ENCODE results near the gene ACTN4.

ACTN4 gene

DNA sequence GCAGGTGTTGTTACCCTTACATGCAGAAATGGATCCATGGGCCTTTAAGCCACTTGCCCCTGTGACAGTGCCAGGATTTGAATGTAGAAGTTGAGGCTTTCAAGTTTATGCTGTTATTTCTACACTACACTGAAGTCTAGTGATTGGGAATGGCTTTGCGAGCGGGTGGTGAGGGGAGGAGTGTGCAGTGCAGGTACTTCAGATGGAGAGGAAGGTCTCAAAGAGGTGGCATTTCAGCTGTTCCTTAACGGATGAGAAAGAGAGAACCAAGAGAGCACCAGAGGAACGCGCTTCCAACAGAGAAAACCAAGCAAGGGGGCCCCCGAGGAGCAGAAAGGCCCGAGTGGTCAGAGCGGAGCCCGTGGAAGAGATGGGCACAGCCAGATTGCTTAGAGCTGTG is 13.3 kb downstream of the ACTN4 start:
- no peak for DNase-seq (ENCODE audit: low read depth in 3 of 3, low spot score in 1 of 3)

DNA sequence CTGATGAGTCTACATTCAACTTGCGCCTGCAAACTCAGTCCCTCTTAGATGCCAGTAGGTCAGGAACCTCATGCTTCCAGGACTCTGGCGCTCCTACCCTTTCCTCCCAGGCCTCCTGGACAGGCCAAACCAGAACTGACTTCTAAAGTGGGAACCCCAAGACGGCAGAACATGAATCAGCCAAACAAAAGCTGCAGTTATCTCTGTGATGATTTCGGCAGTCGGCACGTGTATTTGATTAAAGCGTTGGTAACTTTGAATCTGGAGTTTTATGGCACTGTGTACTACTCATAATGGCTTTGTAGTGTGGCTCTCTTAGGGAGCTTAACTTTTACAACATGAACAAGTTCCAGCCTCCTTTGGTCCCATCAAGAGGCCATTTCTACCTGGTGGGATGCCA is 13.7 kb downstream of the ACTN4 start:
- DNase-seq (ENCODE audit: low read depth in 3 of 3, low spot score in 1 of 3), result no peak

DNA sequence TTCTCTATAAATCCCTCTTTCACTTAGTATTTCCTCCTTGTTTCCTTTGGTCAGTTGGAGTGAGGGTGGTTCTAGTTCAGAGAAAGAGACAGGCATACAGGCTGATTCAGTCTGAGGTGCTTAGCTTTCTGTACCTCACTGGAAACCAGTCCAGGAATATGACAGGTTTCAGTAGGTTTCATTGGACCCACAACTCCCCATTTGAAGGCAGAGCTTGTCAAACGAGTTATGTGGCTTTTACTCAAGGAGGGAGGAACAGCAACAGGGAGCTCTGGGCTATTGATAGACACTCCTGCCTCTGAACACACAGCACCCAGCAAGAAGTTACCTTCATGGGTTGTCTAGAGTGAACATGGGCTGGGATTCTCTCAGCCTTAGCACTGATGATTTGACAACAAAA is 14.5 kb downstream of the ACTN4 start:
- DNase-seq (ENCODE audit: low read depth in 3 of 3, low spot score in 1 of 3), result no peak

DNA sequence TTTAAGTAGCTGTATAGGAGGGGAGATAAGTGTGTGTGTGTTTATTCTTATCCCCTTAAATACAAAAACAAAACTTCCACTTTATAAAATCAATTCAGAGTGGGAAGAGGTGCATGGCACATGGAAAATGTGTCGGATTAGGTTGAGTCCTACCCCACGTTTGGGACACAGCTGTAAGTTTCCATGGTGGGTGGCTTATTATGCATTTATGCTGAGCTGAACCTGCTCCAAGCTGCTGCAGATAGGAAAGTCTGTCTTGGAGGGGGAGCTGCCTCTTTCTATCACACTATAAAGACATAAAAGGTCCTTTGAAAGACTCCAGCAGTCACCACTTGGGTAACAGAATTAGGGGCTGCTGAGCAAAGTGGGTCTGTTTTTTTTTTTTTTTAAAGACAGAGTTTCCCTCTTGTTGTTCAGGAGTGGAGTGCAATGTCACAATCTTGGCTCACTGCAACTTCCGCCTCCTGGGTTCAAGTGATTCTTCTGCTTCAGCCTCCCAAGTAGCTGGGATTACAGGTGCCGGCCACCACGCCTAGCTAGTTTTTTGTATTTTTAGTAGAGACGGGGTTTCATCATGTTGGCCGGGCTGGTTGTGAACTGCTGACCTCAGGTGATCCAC is 15.2 kb downstream of the ACTN4 start:
- DNase-seq (ENCODE audit: low read depth in 3 of 3, low spot score in 1 of 3), result no peak

DNA sequence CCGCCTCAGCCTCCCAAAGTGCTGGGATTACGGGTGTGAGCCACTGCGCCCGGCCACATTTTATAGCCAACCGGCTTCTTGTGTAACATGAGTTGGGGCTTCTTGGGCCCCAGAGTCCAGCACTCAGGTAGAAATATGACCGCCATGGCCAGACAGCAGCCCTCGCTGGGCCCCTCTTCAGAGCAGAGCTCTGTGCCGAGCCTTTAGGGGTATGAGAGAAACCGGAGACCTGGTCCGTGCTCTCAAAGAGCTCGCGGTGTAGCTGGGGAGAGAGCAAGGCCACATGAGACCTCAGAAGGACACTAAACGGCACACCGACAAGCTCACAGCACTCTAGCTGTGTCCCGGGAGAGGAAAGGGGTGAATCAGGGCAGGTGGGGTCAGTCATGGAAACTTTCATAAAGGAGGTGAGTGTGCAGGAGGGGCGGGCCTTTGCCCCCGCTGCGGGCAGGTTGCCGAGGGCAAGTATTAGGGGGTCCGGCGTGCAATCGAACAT is 15.8 kb downstream of the ACTN4 start:
- DNase-seq (ENCODE audit: low read depth in 3 of 3, low spot score in 1 of 3), result no peak

DNA sequence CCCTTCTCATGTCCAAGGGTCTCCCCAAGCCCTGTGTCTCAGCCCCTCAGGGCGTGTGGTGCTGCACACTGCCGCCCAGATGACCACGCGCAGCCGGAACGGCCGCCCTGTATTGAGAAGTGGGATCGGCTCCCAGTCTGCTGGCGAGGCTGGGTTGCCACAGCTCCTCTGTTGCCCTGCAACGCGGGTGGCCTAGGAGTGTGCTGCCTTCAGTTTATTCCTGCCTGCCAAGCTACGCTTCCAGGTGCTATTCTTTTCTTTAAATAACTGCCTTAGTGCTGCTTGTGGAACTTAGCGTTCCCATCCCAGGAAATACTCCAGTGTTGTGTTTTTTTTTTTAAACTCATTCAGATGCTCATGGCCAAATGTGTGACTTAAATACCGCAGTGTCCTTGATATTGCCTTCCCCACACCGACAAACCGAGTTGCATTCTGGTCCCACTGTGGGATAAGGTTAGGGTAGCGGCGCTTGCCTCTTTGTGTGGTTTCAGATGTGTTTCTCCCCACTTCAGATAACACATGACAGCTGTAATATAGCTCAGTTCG is 16.6 kb downstream of the ACTN4 start:
- DNase-seq (ENCODE audit: low read depth in 3 of 3, low spot score in 1 of 3), result no peak

DNA sequence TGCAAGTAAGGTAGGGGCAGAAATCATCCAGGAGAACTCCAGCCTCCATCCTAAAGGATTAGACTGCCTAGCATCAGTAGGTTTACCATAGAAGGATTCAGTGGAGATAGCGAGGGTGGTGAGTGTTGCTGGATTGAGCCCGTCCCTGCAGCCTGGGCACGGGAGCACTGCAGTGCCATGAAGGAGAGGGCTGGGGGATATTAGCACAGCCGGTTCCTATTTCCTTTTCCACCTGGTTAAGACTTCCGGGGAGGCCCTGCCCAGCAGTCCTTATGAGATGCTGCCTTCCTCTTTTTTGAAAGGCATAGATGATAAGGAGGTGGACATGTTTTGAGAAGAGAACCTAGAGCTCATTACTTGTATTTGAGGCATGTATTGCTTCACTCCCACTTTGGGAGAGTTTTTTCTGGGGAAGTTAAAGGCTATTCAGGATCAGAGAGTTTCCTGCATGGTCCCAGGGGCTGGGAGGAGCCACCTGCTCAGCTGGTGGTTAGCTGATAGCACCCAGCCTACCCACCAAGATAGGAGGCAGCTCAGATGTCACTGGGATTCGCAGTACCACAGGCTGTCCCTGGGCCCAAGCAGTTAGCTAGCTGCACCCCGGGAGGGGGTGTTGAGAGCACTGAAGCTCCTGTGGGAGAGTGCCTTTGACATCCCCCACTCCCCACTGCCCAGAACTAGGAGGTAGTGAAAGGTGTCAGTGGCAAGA is 17.2 kb downstream of the ACTN4 start:
- no peak for DNase-seq (ENCODE audit: low read depth in 3 of 3, low spot score in 1 of 3)

DNA sequence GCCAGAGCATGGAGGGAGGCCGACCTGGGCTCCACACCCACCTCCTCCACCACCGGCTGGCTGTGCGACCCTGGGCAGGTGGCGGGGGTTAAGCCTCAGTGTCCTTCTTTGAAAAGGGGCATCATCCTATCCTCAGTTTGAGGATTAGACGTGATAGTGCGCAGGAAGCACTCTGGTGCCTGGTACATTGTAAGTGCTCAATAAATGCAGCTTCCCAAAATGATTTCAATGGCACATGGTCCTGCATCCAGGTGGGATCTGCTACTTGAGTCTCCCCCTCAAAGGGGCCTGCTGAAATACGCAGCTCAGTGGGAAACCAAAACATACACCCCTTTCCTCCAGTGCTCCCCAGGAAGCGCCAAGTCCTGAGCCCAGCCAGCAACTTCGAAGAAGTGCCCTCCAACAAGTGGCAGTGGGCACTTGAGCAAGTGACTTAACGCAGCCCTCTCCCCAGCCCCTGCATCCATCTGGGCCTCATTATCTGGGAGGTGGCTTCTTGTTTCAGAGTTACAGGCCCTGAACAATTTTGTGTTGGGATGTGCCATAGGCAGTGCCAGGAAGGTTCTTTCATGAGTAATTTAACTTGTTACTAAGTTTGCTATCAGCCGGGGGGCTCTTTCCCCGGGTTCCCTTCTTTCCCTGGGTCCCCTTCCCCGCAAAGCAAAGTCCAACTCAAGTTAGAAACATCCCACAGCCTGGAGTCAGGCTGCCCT is 17.9 kb downstream of the ACTN4 start:
- DNase-seq (ENCODE audit: low read depth in 3 of 3, low spot score in 1 of 3), result no peak

DNA sequence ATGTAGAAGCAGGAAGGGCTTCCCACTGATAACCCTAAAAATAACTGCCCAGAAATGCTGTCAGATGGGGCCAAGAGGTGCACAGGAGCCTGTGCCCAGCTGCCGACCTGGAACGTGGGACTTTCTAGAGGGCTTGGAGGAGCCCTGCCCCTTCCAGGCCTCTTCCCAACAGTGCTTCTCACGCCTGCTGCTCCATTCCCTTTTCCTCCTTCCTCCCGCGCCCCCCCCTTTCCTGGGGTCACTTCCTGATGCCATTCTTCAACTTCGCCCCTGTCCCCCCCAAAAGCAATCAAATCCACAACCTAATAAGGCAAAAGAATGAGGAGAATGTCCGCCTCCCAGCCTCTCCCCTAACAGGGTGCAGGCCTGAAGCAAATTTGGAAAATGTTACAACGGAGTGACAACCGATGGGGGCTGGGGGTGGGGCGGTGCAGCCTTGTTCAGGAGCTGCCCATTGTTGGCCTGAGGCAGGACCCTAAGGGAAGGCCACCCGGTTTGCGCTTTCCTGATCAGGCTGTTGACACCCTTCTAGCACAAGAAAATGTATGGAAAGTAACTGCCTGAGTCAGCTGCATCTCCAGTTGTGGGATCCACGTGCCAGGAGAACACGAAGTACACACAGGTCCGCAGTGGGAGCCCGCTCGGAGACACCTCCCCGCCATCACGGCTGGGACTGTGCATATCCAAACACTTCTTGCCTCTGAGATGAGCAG is 18.7 kb downstream of the ACTN4 start:
- DNase-seq (ENCODE audit: low read depth in 3 of 3, low spot score in 1 of 3), result no peak

DNA sequence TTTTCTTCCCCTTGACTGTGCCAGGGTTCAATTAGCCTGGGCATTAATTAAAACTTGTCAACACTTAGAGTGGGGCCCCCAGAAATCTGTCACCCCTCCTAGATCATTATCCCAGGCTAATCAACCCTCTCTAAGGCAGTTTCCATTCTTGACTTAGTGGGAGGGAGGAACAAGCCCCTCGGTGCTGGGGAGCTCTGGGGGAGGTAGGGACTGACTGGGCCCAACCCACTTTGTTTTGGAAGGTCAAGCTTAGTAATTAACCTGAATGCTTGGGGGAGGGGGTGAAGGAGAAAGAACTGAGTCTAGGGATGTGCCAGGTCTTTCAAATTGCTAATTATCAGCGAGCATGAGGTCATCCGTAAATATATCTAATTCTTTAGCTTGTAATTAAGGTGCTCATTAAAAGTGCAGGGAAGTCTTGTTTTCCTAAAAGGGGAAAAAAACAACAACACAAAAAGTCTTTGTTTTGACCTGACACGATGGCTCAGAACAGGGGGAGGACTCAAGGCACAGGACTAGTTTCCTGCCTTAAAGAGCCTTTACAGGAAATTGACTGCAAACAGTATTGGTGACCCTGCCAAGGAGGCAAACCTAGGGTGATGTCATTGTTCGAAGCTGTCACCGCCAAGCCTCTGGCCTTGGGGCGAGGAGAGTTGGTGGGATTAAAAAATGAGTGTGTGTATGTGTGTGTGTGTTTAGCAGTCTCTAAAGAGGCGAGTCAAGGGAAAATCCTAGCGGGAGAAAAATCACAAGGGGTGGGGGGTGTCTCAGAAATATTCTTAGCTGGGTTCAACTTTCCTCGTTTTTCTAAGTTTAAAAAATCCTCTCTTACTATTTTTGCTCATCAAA is 19.4 kb downstream of the ACTN4 start:
- no peak for DNase-seq (ENCODE audit: low read depth in 3 of 3, low spot score in 1 of 3)

DNA sequence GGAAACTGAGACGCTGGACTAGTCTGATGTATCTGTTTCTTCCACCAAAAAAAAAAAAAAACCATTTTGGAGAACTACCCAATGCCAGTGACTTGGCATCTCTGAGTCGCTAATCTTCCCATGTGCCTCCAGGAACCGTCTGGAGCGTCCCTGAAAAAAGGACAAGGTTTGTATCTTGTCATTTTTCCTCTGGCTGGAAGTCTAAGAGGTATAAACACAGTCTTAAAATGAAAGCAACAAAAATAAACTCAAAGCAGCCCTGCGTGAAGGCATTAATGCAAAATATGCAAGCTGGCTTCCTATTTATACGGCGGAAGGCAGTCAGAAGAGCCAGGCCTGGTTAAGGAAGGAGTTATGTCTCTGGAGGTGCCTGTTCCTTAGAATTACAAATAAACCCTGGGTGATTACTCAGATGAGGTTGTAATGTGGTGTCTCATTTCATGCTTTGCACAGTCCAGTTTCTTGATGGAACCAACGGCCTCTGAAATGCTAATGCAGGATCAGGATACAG is 20.3 kb downstream of the ACTN4 start:
- no peak for DNase-seq (ENCODE audit: low read depth in 3 of 3, low spot score in 1 of 3)

DNA sequence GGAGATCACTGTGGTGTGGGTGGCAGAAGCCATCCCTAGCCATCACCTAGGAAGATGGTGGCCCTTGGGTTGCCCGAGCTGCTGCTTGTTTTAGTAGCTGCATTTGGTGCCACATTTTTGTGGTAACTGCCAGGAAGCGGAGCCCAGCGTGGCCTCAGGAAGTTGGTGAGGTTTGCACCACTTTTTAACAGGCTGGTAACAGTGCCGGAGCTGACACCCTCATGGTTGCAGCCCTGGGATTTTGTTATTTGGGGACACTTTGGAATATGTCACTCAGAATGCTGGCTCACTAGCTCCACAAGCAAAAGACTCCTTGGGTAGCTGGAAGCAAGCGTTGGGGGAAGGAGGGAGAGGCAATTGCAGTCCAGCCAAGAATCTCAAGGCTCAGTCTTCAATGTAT is 22.1 kb downstream of the ACTN4 start:
- no peak for DNase-seq (ENCODE audit: low read depth in 3 of 3, low spot score in 1 of 3)

DNA sequence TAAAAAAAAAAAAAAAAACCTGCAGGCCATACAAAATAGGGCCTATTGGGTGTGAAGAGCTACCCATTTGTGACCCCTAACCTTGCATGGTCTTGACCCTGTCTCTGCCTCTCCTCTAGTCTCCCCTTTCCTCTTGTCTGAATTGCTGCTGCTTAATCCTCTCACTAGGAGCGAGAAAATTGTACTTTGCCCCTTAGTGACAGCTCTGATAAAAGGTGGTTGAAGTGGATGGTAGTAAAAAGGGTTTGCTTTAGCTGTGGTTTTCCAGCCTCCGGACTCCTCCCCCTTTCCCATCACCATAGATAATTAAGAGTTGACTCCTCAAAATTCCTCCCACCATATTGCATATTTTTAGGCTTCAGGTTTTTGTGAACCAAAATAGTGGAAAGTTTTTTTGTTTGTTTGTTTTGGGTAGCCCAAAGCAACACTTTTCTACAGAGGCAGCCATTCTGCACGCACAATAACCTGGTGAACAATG is 23.5 kb downstream of the ACTN4 start:
- no peak for DNase-seq (ENCODE audit: low read depth in 3 of 3, low spot score in 1 of 3)

DNA sequence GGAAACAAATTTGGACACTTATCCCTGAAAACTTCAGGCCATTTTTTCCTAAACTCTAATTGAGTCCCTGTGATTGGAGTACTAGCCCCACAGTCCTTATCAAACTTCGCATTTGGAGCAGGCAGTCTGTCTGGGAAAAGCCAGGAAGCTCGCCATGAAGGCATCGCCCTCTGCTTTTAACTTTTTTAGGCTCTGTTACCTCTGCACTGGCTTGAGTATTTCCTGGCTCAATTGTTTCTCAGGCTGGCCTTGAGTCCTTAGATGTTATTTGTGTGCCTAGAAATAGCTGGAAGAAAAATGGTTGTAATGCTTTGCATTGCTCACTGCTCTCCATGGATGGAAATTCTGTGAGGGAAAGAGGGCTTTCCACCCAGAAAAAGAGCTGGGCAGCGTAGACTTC is 24.2 kb downstream of the ACTN4 start:
- DNase-seq (ENCODE audit: low read depth in 3 of 3, low spot score in 1 of 3), result no peak

DNA sequence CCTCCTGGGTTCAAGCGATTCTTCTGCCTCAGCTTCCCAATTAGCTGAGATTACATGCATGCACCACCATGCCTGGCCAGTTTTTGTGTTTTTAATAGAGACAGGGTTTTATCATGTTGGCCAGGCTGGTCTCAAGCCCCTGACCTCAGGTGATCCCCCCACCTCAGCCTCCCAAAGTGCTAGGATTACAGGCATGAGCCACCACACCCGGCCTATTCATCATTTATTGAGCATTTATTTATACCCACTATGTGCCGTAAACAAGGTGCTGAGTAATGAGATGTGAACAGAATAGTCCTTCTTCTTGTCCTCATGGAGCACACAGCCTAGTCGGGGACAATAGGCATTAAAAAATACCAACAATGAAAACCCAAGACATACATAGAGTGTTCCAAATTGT is 25.6 kb downstream of the ACTN4 start:
- DNase-seq (ENCODE audit: low read depth in 3 of 3, low spot score in 1 of 3), result no peak

DNA sequence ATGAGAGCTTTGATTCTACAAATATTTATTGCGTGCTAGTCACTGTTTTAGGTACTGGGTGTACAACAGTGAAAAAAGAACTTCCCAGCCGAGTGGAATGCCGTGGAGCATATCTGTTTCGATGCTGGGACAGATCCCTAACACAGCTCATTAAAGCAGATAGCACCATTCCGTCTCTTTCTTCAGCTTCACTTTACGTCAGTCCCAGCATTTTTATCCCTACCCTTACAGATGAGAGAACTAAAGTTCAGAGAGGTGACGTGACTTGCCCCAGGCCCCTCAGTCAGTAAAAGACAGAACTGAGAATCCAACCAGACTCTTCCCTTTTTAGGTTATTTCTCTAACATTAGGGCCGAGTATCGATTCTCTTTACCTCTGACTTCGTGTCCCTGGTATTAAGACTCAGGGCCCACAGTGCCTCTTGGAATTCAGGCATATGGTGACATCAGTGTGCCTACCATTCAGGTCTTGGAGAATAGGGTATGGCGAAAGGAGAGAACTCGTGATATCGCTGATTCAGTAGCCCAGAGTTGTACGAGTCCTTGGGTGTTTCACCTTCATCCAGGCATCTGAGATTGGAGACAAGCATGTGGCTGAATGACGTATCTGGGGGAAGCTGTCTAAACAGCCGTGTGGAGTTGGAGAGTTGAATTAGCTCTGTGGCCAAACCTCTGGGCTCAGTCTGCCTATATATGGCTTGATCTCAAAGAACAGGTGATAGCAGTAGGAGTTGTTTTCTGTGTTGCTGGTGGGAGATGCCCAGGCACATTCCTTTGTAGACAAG is 27.1 kb downstream of the ACTN4 start:
- DNase-seq (ENCODE audit: low read depth in 3 of 3, low spot score in 1 of 3), result no peak

DNA sequence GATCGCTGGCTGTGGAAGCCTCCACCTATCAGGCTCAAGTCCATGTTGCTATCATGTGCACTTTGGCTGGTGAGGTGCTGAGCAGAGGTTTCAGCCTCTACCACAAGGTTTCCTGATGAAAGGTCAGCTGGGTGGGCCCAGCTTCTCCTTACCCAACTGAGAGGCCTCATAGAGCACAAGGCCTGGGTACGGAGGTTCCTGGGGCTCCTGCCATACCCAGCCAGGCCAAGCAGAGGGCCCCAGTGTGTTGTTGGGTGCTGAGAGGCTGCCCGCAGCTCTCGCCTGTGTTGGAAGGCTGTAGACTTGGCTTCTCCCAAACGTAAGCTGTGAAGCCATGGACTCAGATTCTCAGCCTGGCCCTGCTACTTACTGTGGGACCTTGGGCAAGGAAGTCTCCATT is 28.2 kb downstream of the ACTN4 start:
- no peak for DNase-seq (ENCODE audit: low read depth in 3 of 3, low spot score in 1 of 3)

DNA sequence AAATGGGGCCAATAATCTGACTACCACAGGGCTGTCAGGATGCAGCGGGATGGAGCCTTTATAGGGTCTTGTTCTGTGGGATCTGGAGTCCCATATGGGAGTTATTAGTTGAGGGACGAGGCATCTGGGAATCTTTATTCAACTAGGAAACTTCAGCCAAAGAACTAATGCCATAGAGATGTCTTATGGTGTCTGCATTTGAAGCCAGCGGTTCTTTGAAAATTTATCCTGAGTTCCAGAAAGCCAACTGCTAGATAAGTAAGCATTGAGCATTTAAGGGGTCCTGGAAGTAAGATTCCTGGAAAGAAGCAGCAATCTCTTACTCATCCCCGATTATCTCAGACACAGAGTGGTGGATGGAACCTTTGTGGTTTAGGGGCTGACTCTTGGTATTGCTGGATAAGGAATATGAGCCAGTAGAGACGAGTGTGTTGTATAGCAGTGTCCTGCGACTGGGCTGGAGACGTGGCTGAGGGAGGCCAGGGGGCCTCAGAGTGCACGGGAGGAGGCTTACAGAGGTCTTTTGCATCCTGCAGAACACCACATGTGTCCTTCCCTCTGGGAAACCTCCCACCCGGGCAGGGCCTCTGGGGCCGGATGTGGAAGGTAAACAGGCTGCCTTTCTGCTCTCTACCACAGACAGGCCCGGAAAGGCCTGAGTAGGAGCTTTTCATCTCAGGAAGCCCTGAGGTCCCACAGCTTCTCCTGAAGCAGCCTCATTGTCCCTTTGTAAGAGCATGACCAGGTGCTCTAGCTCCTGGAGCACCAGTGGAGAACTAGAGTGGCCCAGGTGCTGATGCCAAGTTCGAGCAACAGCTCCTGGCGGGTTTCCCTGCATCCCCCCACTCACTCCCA is 28.8 kb downstream of the ACTN4 start:
- no peak for DNase-seq (ENCODE audit: low read depth in 3 of 3, low spot score in 1 of 3)
